Fibroblast of skin of left biceps (primary cell): ENCODE results near the gene F10.
"Not testable (repeated sequence)": the region's sequence is repeated elsewhere in the genome, so short reads cannot be mapped to it uniquely, and the experiment has no call there.

Experiments used
- DNase-seq, 2 experiments: peaks; one replicate each; pipeline ENCODE4 v3.0.0-alpha.2; 2013; ENCODE audit warnings: low read depth in 2 of 2

F10 gene

GRCh38 chr13:113102302-113102701 lies 20.3 kb upstream of the F10 start:
- not testable (repeated sequence) for DNase-seq

- DNase-seq, result no peak
Measured at GRCh38 chr13:113102727-113103126, 19.9 kb upstream of the F10 start.

- no peak for DNase-seq
Measured at GRCh38 chr13:113103646-113104045, 19.0 kb upstream of the F10 start.

- no peak for DNase-seq
Measured at GRCh38 chr13:113105032-113105920, 17.3 kb upstream of the F10 start, which contains the start of gene F7. F7 (plus strand) TSS chr13:113105791; CDS start chr13:113105842, 51 bp downstream.

GRCh38 chr13:113105921-113106452 lies 16.6 kb upstream of the F10 start:
- no peak for DNase-seq

GRCh38 chr13:113106711-113107351 lies 15.8 kb upstream of the F10 start:
- DNase-seq, result no peak

- not testable (repeated sequence) for DNase-seq
Measured at GRCh38 chr13:113108521-113108920, 14.1 kb upstream of the F10 start.

- no peak for DNase-seq
Measured at GRCh38 chr13:113109151-113110047, 13.2 kb upstream of the F10 start.

- no peak for DNase-seq
Measured at GRCh38 chr13:113110048-113110851, 12.3 kb upstream of the F10 start.

GRCh38 chr13:113110852-113111315 lies 11.7 kb upstream of the F10 start:
- DNase-seq, result no peak

GRCh38 chr13:113111821-113112220 lies 10.8 kb upstream of the F10 start:
- DNase-seq, result not testable (repeated sequence)

- DNase-seq, result not testable (repeated sequence)
Measured at GRCh38 chr13:113112475-113112874, 10.1 kb upstream of the F10 start.

- no peak for DNase-seq
Measured at GRCh38 chr13:113112893-113113845, 9.4 kb upstream of the F10 start.

- DNase-seq, result no peak
Measured at GRCh38 chr13:113113846-113114271, 8.7 kb upstream of the F10 start.

GRCh38 chr13:113114511-113115362 lies 7.9 kb upstream of the F10 start:
- DNase-seq, result no peak

GRCh38 chr13:113115363-113116205 lies 7.0 kb upstream of the F10 start:
- no peak for DNase-seq

- no peak for DNase-seq
Measured at GRCh38 chr13:113116206-113116800, 6.3 kb upstream of the F10 start.
